HEK293T (cell line): Measurements from ENCODE around the gene MOB3C.

ENCODE experiments used
- ARNT ChIP-seq: fragments of 450-650 bp; IDR thresholded peaks from 2 replicates; pipeline ENCODE4 v1.6.1; 2017; ENCODE audit warnings: mild to moderate bottlenecking
- BHLHE40 ChIP-seq: fragments of 450-650 bp; IDR thresholded peaks from 2 replicates; pipeline ENCODE4 v1.6.1; 2016; ENCODE audit warnings: mild to moderate bottlenecking, moderate library complexity, borderline replicate concordance
- CTBP1 ChIP-seq: fragments of 450-650 bp; IDR thresholded peaks from 2 replicates; pipeline ENCODE4 v1.6.1; 2016; ENCODE audit warnings: borderline replicate concordance
- FOXA1 ChIP-seq: fragments of 450-650 bp; IDR thresholded peaks from 2 replicates; pipeline ENCODE4 v1.6.1; 2016; ENCODE audit warnings: mild to moderate bottlenecking
- LEF1 ChIP-seq: fragments of 450-650 bp; IDR thresholded peaks from 2 replicates; pipeline ENCODE4 v1.6.1; 2017; ENCODE audit warnings: mild to moderate bottlenecking, borderline replicate concordance
- NFRKB ChIP-seq: fragments of 450-650 bp; IDR thresholded peaks from 2 replicates; pipeline ENCODE4 v1.6.1; 2016; ENCODE audit warnings: mild to moderate bottlenecking, moderate library complexity
- SP1 ChIP-seq: fragments of 450-650 bp; IDR thresholded peaks from 2 replicates; pipeline ENCODE4 v1.6.1; 2017
- ZNF384 ChIP-seq: fragments of 450-650 bp; IDR thresholded peaks from 2 replicates; pipeline ENCODE4 v1.6.1; 2016

GRCh38 chr1:46615735-46616134, 876 bp downstream of the MOB3C start:
- no peak for TF ChIP-seq SP1
- TF ChIP-seq CTBP1: no peak
- no peak for TF ChIP-seq BHLHE40
- no peak for TF ChIP-seq LEF1
- no peak for TF ChIP-seq ZNF384
- TF ChIP-seq FOXA1: no peak
- TF ChIP-seq ARNT: no peak
- no peak for TF ChIP-seq NFRKB
